Osteocyte (in vitro differentiated cells): ENCODE data around the gene SLC44A4. TPM values are rescaled to one million over a fixed set of nuclear protein-coding genes. Genes with fewer than 3 reads are reported as not detected.
"Not testable (repeated sequence)": the region's sequence is repeated elsewhere in the genome, so short reads cannot be mapped to it uniquely, and the experiment has no call there.

Experiments
- DNase-seq: peaks from one replicate; pipeline ENCODE4 v3.0.0; 2021; ENCODE audit warnings: mixed read lengths; ENCODE audit not compliant: unreplicated experiment; ENCODE audit errors: extremely low spot score
- H3K27ac Mint-ChIP-seq: one replicate; pipeline ENCODE4 v1.8.0; 2021; ENCODE audit warnings: mild to moderate bottlenecking, mixed read lengths; ENCODE audit not compliant: unreplicated experiment
- H3K27me3 Mint-ChIP-seq: one replicate; pipeline ENCODE4 v1.8.0; 2021; ENCODE audit warnings: mixed read lengths; ENCODE audit not compliant: unreplicated experiment
- H3K36me3 Mint-ChIP-seq: one replicate; pipeline ENCODE4 v1.8.0; 2021; ENCODE audit warnings: mixed read lengths; ENCODE audit not compliant: unreplicated experiment
- H3K4me1 Mint-ChIP-seq: one replicate; pipeline ENCODE4 v1.8.0; 2021; ENCODE audit warnings: mixed read lengths; ENCODE audit not compliant: unreplicated experiment
- H3K4me3 Mint-ChIP-seq: one replicate; pipeline ENCODE4 v1.8.0; 2021; ENCODE audit warnings: mild to moderate bottlenecking, moderate library complexity, mixed read lengths; ENCODE audit not compliant: unreplicated experiment
- H3K9me3 Mint-ChIP-seq: one replicate; pipeline ENCODE4 v1.8.0; 2021; ENCODE audit warnings: mixed read lengths; ENCODE audit not compliant: unreplicated experiment
- CTCF ChIP-seq: fragments of 200-600 bp; sonication (generic); IDR thresholded peaks from 2 replicates; pipeline ENCODE4 v1.5.0; 2021; ENCODE audit warnings: antibody characterized with exemption, mild to moderate bottlenecking, moderate library complexity
- total RNA-seq: library from RNA; stranded (reverse); gene quantifications from 2 replicates; pipeline ENCODE4 v1.2.1, GENCODE V29; 2021

SLC44A4 gene
- total RNA-seq, 1 donor from 2014 or later, result not detected

- Mint-ChIP-seq H3K36me3 (peaks cover 30% of the 10 kb centered on the region), H3K4me3 (no peak overlapping the region), H3K27me3 (no peaks in the 10 kb centered on the region), H3K4me1 (peaks cover 15% of the 10 kb centered on the region), H3K9me3 (no peaks in the 10 kb centered on the region), H3K27ac (no peak overlapping the region)
- TF ChIP-seq CTCF, result no peak
- no peak for DNase-seq
Observed at GRCh38 chr6:31858707-31859106, 20.1 kb downstream of the SLC44A4 start.

GRCh38 chr6:31857774-31858173 lies 21.0 kb downstream of the SLC44A4 start:
- peaks cover 14% of the 10 kb centered on the region for H3K4me1 Mint-ChIP-seq

GRCh38 chr6:31851980-31852718 lies 26.6 kb downstream of the SLC44A4 start:
- H3K4me3 Mint-ChIP-seq, DNase-seq, H3K27ac Mint-ChIP-seq, H3K4me1 Mint-ChIP-seq, H3K36me3 Mint-ChIP-seq, H3K27me3 Mint-ChIP-seq, H3K9me3 Mint-ChIP-seq: not testable (repeated sequence)

More at GRCh38 chr6:31857774-31858173, 21.0 kb downstream of the SLC44A4 start:
- peaks cover 30% of the 10 kb centered on the region for H3K36me3 Mint-ChIP-seq
- DNase-seq, H3K9me3 Mint-ChIP-seq, H3K27me3 Mint-ChIP-seq, H3K27ac Mint-ChIP-seq, H3K4me3 Mint-ChIP-seq: not testable (repeated sequence)

- Mint-ChIP-seq H3K4me1 (no peaks in the 10 kb centered on the region), H3K27ac (no peak overlapping the region), H3K27me3 (no peaks in the 10 kb centered on the region), H3K36me3 (peaks cover 1% of the 10 kb centered on the region), H3K9me3 (peaks cover 5% of the 10 kb centered on the region), H3K4me3 (no peak overlapping the region)
- DNase-seq, result no peak
- TF ChIP-seq CTCF, result no peak
Observed at GRCh38 chr6:31851485-31851832, 27.3 kb downstream of the SLC44A4 start.

- Mint-ChIP-seq H3K4me1 (no peaks in the 10 kb centered on the region), H3K4me3 (no peak overlapping the region), H3K27ac (no peak overlapping the region), H3K9me3 (peaks cover 5% of the 10 kb centered on the region), H3K36me3 (peaks cover 1% of the 10 kb centered on the region), H3K27me3 (no peaks in the 10 kb centered on the region)
- DNase-seq, result no peak
- TF ChIP-seq CTCF, result no peak
Observed at GRCh38 chr6:31850765-31851484, 27.9 kb downstream of the SLC44A4 start.

- TF ChIP-seq CTCF, result no peak
- H3K27me3 Mint-ChIP-seq, result no peaks in the 10 kb centered on the region
- no peak overlapping the region for H3K27ac Mint-ChIP-seq
- H3K4me1 Mint-ChIP-seq, result no peaks in the 10 kb centered on the region
- H3K4me3 Mint-ChIP-seq, result no peak overlapping the region
- no peaks in the 10 kb centered on the region for H3K9me3 Mint-ChIP-seq
- no peak for DNase-seq
- H3K36me3 Mint-ChIP-seq, result no peaks in the 10 kb centered on the region
Observed at GRCh38 chr6:31847276-31847978, 31.4 kb downstream of the SLC44A4 start.
